BLaER1 (cell line): ENCODE results near the gene LRRC32.
A peak's percentile ranks its signal among the peaks of the same experiment; 100 is the strongest.

Experiments
- H3K27ac ChIP-seq: shearing (Covaris generic); formaldehyde crosslinking; 2 replicates; pipeline ENCODE4 v1.8.1; 2022
- H3K27me3 ChIP-seq: shearing (Covaris generic); formaldehyde crosslinking; 2 replicates; pipeline ENCODE4 v1.8.1; 2022
- H3K36me3 ChIP-seq: shearing (Covaris generic); formaldehyde crosslinking; 2 replicates; pipeline ENCODE4 v1.8.1; 2022
- H3K4me1 ChIP-seq: shearing (Covaris generic); formaldehyde crosslinking; 2 replicates; pipeline ENCODE4 v1.8.1; 2022
- H3K4me2 ChIP-seq: shearing (Covaris generic); formaldehyde crosslinking; 2 replicates; pipeline ENCODE4 v1.8.1; 2022
- H3K4me3 ChIP-seq: shearing (Covaris generic); formaldehyde crosslinking; 2 replicates; pipeline ENCODE4 v1.8.1; 2022
- H3K9ac ChIP-seq: shearing (Covaris generic); formaldehyde crosslinking; 2 replicates; pipeline ENCODE4 v1.8.1; 2022
- H3K9me3 ChIP-seq: shearing (Covaris generic); formaldehyde crosslinking; 2 replicates; pipeline ENCODE4 v1.8.1; 2022
- H4K20me1 ChIP-seq: shearing (Covaris generic); formaldehyde crosslinking; 2 replicates; pipeline ENCODE4 v1.8.1; 2022
- Cebpa-rat ChIP-seq: shearing (Covaris generic); IDR thresholded peaks from 2 replicates; pipeline ENCODE4 v1.8.1; 2022

Gene LRRC32

GRCh38 chr11:76690736-76691135 is 20.2 kb upstream of the LRRC32 start:
- Histone ChIP-seq H3K4me1 (peaks cover 20% of the 10 kb centered on the region), H3K27me3 (no peaks in the 10 kb centered on the region), H3K4me3 (no peak overlapping the region), H3K4me2 (no peak overlapping the region), H3K36me3 (no peaks in the 10 kb centered on the region), H3K9ac (no peak overlapping the region), H3K9me3 (no peaks in the 10 kb centered on the region), H4K20me1 (no peaks in the 10 kb centered on the region), H3K27ac (no peak overlapping the region)
- TF ChIP-seq Cebpa-rat: no peak

- H3K9me3 ChIP-seq: no peaks in the 10 kb centered on the region
- H3K36me3 ChIP-seq: no peaks in the 10 kb centered on the region
- H3K27me3 ChIP-seq: no peaks in the 10 kb centered on the region
- TF ChIP-seq Cebpa-rat: no peak
- no peak overlapping the region for H3K4me3 ChIP-seq
- peaks cover 21% of the 10 kb centered on the region for H3K4me1 ChIP-seq
- no peaks in the 10 kb centered on the region for H4K20me1 ChIP-seq
- no peak overlapping the region for H3K9ac ChIP-seq
- no peak overlapping the region for H3K4me2 ChIP-seq
- H3K27ac ChIP-seq: no peak overlapping the region
These were observed 19.0 kb upstream of the LRRC32 start for GRCh38 chr11:76689313-76690260.

GRCh38 chr11:76688146-76688545 is 17.6 kb upstream of the LRRC32 start:
- no peak overlapping the region for H3K9ac ChIP-seq
- H4K20me1 ChIP-seq: no peaks in the 10 kb centered on the region
- no peaks in the 10 kb centered on the region for H3K27me3 ChIP-seq
- no peak for TF ChIP-seq Cebpa-rat
- no peaks in the 10 kb centered on the region for H3K36me3 ChIP-seq
- H3K4me3 ChIP-seq: no peak overlapping the region
- H3K27ac ChIP-seq: no peak overlapping the region
- H3K4me1 ChIP-seq: peaks cover 22% of the 10 kb centered on the region
- no peaks in the 10 kb centered on the region for H3K9me3 ChIP-seq
- no peak overlapping the region for H3K4me2 ChIP-seq

- Histone ChIP-seq H3K36me3 (no peaks in the 10 kb centered on the region), H3K9me3 (no peaks in the 10 kb centered on the region), H3K27me3 (no peaks in the 10 kb centered on the region), H3K27ac (no peak overlapping the region), H3K4me3 (no peak overlapping the region), H3K4me1 (peaks cover 29% of the 10 kb centered on the region), H3K4me2 (peak overlapping the region; percentile 79), H4K20me1 (peaks cover 2% of the 10 kb centered on the region; the same call in 1 of the 2 replicates), H3K9ac (no peak overlapping the region)
- TF ChIP-seq Cebpa-rat: no peak
These were observed 15.9 kb upstream of the LRRC32 start for GRCh38 chr11:76686261-76687079.

GRCh38 chr11:76685831-76686230 is 15.3 kb upstream of the LRRC32 start:
- H3K36me3 ChIP-seq: no peaks in the 10 kb centered on the region
- H3K9ac ChIP-seq: no peak overlapping the region
- peak overlapping the region; percentile 79 for H3K4me2 ChIP-seq
- H4K20me1 ChIP-seq: peaks cover 8% of the 10 kb centered on the region; the same call in 1 of the 2 replicates
- H3K9me3 ChIP-seq: no peaks in the 10 kb centered on the region
- H3K4me3 ChIP-seq: no peak overlapping the region
- no peaks in the 10 kb centered on the region for H3K27me3 ChIP-seq
- no peak overlapping the region for H3K27ac ChIP-seq
- peaks cover 30% of the 10 kb centered on the region for H3K4me1 ChIP-seq
- TF ChIP-seq Cebpa-rat: no peak

GRCh38 chr11:76685237-76685636 is 14.7 kb upstream of the LRRC32 start:
- H4K20me1 ChIP-seq: peaks cover 8% of the 10 kb centered on the region; the same call in 1 of the 2 replicates
- TF ChIP-seq Cebpa-rat: no peak

GRCh38 chr11:76684516-76684915 is 14.0 kb upstream of the LRRC32 start:
- Histone ChIP-seq H3K27ac (no peak overlapping the region), H3K27me3 (no peaks in the 10 kb centered on the region), H3K9ac (no peak overlapping the region), H3K4me1 (peaks cover 35% of the 10 kb centered on the region), H3K9me3 (no peaks in the 10 kb centered on the region), H3K4me2 (no peak overlapping the region), H3K36me3 (no peaks in the 10 kb centered on the region), H4K20me1 (peaks cover 8% of the 10 kb centered on the region; the same call in 1 of the 2 replicates), H3K4me3 (no peak overlapping the region)
- no peak for TF ChIP-seq Cebpa-rat

More at GRCh38 chr11:76685237-76685636, 14.7 kb upstream of the LRRC32 start:
- no peak overlapping the region for H3K4me3 ChIP-seq
- no peaks in the 10 kb centered on the region for H3K9me3 ChIP-seq
- H3K36me3 ChIP-seq: no peaks in the 10 kb centered on the region
- H3K9ac ChIP-seq: no peak overlapping the region
- peak overlapping the region; percentile 79 for H3K4me2 ChIP-seq
- H3K27ac ChIP-seq: no peak overlapping the region
- H3K27me3 ChIP-seq: no peaks in the 10 kb centered on the region
- peaks cover 35% of the 10 kb centered on the region for H3K4me1 ChIP-seq

- Histone ChIP-seq H3K9ac (no peak overlapping the region), H4K20me1 (peaks cover 16% of the 10 kb centered on the region; the same call in 1 of the 2 replicates), H3K9me3 (no peaks in the 10 kb centered on the region), H3K36me3 (no peaks in the 10 kb centered on the region), H3K4me2 (peak overlapping the region; percentile 4; the same call in 1 of the 2 replicates), H3K27me3 (peaks cover 6% of the 10 kb centered on the region), H3K4me3 (no peak overlapping the region), H3K4me1 (peaks cover 35% of the 10 kb centered on the region), H3K27ac (no peak overlapping the region)
- TF ChIP-seq Cebpa-rat: no peak
These were observed 12.9 kb upstream of the LRRC32 start for GRCh38 chr11:76683161-76684095.

GRCh38 chr11:76682684-76683083 is 12.1 kb upstream of the LRRC32 start:
- Histone ChIP-seq H3K9me3 (no peaks in the 10 kb centered on the region), H3K4me1 (peaks cover 37% of the 10 kb centered on the region), H3K27me3 (peaks cover 13% of the 10 kb centered on the region), H3K4me2 (peak overlapping the region; percentile 4; the same call in 1 of the 2 replicates), H3K9ac (no peak overlapping the region), H4K20me1 (peaks cover 24% of the 10 kb centered on the region; the same call in 1 of the 2 replicates), H3K36me3 (no peaks in the 10 kb centered on the region), H3K27ac (no peak overlapping the region), H3K4me3 (no peak overlapping the region)
- no peak for TF ChIP-seq Cebpa-rat
